ENCODE measurements around the gene ORMDL1. TPM values are rescaled to one million over a fixed set of nuclear protein-coding genes. Genes with fewer than 3 reads are reported as not detected.

Gene ORMDL1
- total RNA-seq, 1 donor from 2014 or later: 75.6 TPM

DNA sequence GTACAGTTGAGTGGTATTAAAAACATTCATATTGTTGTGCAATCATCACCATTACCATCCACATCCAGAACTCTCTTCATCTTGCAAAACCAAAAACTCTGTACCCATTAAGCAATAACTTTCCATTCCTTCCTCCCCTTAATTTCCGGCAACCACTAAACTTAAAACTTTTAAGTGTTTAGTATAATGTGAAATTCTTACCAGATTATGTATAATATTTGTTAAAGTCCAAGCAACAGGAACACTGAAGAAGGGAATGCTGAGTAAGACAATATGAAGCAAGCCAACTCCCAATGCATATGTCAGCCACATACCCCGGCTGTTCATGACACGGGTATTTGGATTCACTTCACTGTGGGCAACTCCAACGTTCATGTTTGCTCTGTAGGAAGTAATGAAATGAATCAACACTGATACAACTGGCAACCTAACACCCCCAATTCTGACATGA, 1.9 kb downstream of the ORMDL1 start:
- intact Hi-C loops (cut with micrococcal nuclease): loop anchor here (5.0 to 10.0 kb wide), 4 partner anchors 563 to 1895 kb away; partner anchors contain the start of genes INPP1, NABP1 and STAT4

DNA sequence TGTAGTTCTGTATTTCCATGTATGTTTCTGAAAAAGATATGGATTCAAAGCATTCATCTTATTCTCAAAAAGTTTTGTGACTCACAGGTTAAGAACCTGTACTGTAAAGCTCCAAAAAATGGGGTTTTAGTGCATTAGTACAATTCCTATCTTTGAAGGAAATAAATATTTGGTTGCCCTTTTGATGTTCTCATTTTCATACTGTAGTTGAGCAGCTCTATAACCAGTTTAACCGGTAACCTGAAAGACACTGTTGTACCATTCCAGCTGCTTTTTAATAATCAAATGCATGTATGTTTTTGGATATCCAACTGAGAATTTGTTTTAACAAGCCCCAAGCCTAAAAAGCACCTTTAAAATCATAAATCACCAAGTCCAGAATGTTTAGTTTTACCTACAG, 11.9 kb downstream of the ORMDL1 start:
- intact Hi-C loops (cut with micrococcal nuclease): loop anchor here (1.0 kb wide), 1 partner anchor 11 kb away; no protein-coding TSS in a partner anchor

DNA sequence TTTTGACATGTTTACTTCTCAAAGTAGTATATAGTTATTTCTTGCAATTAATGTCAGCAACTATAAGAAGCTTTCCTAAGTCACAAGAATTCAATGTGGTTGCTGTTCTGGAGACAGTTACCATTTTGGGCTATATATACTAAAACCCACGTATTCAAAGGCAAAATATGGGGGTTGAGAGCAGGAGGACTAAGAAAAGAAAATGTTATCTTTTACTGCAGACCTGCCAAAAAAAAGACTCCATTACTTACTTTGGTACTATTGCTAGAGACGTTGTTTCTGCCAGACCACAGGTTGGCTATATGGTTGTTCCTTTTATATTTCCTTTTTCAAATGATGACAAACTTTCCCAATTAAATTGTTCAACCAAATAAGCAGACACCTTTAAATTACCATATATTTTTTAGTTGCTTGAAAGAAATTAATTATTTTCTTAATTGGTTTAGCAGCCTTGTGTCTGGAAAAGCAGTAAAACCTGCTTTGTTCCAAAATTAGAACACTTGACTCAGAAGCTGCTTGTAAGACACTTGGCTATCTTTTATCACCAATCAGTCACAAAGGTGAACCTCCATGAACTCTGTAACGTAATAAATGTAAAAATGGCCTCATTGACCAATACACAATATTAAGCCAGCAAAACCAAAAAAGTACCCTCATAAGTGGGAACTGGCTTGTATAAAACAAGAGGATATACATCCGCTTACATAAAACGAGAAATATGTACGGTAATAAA, 13.4 kb downstream of the ORMDL1 start:
- intact Hi-C loops (cut with micrococcal nuclease): no loop called here

DNA sequence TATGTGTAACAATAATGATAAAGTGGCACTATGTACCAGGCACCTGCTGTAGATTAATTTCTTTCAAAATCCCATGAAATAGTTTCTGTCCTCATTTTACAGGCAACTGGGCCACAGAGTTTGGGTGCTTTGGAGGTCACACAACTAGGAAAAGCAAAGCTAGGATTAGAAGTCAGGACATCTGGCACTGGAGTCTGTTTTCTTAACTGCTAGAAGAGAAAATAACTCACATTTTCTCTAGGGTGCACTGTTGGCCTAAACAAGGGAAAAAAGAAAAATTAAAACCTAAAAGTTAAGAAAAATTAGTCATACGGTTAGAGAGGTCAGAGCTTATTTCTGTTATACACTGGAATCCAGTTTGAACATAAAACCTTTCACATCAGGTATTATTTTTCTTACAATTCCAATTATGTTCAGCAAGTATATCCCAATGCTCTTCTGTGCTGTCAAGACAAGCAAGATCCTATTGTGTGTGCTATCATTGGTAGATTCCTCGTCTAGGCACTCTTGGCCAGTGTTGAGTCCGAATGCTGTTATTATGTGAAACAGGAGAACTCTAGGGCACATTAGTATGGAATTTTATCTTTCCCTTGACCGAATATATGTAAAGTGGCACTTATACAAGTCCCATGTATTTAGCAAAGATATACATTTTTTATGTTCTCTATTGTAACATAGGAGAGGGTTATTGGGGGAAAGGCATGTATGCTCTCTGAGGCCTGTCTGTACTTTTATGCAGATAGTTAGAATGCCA, 20.1 kb downstream of the ORMDL1 start:
- intact Hi-C loops (cut with micrococcal nuclease): loop anchor here (2.0 to 5.0 kb wide), 4 partner anchors 183 to 1248 kb away; partner anchors contain the start of genes MFSD6, SLC40A1 and STAT1

DNA sequence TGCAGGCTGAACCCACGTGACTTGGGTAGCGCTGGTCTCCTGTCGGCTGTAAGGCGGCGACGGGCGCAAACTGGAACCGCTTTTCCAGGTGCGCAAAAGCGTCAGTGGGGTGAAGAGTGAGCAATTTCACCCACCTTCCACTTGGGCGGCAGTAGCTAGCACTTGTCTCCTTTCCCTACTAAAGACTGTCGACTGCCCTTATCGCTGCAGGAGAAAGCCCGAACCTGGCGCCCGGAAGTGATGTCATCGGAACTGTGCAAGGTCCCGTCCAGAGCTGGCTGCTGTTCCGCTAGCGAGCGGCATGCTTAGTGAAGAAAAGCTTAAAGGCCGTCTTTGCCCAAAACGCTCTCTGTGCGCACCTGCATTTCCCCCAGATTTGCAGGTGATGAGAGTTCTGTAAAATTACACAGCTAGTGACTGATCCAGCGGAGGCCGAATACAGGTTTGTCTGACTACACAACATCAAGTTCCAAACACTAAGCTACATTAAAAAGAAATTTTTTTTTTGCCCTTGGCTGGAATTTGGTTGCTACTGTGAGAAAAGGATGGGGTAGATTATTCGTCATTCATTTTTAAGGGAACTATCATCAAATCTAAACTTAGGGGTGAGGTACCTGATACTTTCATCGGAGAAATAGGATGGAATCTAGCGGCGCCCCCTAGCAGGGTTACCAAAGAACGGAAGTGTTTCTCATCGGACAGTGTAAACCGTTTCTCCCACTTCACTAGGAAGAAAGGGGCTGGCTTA, 21.4 kb downstream of the ORMDL1 start, which contains the start of gene OSGEPL1:
TSS of gene OSGEPL1 (minus strand) at position 242 of the 748 bp plus-strand sequence. CDS start 1,152 bp downstream, outside the sequence.
- intact Hi-C loops (cut with micrococcal nuclease): loop anchor here (1.0 to 5.0 kb wide), 13 partner anchors 11 to 1250 kb away; partner anchors contain the start of genes ANKAR, ASNSD1, GLS and HIBCH

DNA sequence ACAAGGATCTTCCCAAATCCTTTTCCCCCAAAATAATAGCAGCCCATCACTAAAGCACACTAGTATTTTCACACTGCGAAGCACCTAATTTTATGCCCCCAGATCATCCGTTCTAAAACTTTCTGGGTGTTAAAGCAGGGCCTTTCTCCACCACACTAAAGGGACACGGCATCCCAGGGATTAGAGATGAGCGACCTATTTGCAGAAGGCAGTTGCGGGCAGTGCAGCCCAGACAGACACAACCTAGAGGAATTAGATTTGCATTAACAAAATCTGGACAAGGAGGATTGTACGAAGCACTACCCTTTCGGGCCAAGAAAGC, 21.9 kb downstream of the ORMDL1 start:
- intact Hi-C loops (cut with micrococcal nuclease): loop anchor here (1.0 to 5.0 kb wide), 13 partner anchors 11 to 1250 kb away; partner anchors contain the start of genes ANKAR, ASNSD1, GLS and HIBCH

DNA sequence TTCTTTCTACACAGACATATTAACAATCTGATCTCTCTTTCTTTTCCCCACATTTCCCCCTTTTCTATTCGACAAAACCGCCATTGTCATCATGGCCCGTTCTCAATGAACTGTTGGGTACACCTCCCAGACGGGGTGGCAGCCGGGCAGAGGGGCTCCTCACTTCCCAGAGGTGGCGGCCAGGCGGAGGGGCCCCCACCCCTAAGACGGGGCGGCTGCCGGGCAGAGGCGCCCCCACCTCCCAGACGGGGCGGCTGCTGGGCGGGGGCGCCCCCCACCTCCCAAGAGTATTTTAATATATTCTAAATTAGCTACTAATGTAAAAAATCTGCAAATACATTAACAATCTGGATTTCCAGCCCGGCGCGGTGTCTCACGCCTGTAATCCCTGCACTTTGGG, 24.0 kb downstream of the ORMDL1 start:
- intact Hi-C loops (cut with micrococcal nuclease): loop anchor here (5.0 kb wide), 2 partner anchors 647 to 1252 kb away; partner anchors contain the start of genes MFSD6 and STAT1

DNA sequence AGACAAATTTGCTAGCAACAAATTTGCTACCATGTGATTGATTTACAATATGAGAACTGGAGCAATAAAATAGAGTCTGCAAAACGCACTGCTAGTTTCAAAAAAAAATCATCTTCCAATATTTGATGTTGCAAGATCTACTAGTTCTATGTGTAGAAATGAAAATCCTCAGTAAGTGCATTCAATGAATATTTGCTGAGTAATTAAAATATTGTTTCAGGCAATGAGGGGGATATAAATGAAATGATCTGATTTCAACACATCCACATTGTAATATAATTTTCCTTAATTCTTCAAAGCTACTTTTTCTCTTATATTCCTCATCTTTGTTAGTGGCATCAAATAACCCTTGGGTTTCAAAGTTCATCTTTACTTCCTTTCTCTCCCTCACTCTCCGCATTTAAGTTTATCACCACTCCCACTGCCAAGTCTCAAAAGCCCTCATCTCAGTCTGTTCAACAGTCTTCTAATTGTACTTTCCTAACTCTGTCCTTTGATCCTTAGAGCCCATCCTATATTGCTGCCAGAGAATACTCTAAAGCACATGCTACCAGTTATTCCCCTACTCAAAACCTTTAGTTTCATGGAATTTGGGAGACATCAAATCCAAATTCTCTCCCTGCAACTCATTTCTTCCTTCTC, 27.7 kb downstream of the ORMDL1 start:
- intact Hi-C loops (cut with micrococcal nuclease): no loop called here

DNA sequence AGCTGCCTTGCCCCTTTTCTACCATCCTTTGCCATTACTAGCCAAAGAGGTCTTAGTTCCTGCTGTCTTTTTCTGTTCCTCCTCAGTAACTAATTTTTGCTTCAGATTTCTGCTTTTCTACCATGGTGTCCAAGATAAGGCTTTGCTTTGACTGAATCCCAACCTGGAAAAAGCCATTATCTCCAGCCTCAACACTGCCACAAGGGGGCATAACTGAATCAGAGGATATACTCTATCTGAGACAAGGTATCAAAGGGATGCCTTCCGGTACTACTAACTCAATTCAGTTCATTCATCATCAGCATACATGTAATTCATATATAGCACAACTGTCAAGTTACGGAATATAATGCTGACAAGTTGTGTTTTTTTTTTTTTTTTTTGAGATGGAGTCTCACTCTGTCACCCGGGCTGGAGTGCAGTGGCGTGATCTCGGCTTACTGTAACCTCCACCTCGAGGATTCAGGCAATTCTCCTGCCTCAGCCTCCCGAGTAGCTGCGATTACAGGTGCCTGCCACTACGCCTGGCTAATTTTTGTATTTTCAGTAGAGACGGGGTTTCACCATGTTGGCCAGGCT, 33.0 kb downstream of the ORMDL1 start:
- intact Hi-C loops (cut with micrococcal nuclease): loop anchor here (1.0 kb wide), 6 partner anchors 11 to 621 kb away; partner anchors contain the start of genes ASNSD1, ORMDL1, OSGEPL1 and PMS1

DNA sequence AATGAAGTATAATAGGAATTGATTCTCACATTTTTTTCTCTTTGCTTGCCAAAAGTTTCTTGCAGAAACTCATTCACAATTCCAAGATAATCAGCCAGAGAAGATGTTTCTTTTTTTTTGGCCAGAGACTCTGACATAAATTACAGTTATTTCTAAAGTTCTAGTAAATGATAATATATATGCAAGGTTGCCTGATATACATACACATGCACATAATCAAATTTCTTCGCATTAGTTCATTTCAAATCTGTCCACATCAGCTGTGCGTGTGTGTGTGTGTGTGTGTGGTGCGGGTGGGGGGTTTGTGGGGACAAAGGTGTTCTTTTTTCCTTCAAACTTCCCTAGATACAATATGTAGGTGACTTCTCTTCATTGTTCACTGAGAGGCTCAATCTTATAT, 54.7 kb downstream of the ORMDL1 start:
- intact Hi-C loops (cut with micrococcal nuclease): no loop called here

DNA sequence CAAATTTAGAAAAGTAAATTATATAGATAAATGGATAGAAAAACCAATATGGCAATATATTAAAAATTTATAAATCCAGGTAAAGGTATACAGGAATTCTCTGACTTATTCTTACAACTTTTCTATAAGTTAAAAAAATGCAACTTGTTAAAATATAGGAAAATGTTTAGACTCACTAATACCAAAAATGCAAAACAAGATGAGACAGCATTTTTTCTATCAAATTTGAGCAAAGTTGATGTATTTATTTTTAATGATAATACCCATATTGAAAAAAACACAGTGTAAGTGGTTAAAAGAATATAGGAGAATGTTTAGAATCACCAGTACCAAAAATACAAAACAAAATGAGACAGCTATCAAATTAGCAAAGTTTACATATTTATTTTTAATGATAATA, 57.3 kb downstream of the ORMDL1 start:
- intact Hi-C loops (cut with micrococcal nuclease): no loop called here

DNA sequence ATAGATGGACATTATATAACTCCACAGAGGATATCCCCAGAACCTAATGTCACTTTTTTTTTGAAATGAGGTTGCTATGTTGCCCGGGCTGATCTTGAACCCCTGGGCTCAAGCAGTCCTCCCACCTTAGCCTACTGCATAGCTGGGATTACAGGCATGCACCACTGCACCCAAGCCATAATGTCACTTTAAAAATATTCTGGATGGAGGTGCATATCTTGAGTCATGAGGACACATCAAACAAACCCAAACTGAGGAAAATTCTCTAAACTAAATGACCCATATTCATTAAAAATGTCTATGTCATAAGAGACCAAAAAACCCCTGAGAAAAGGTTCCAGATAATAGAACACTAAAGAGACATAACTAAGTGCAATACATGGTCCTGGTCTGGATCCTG, 57.9 kb downstream of the ORMDL1 start:
- intact Hi-C loops (cut with micrococcal nuclease): no loop called here

DNA sequence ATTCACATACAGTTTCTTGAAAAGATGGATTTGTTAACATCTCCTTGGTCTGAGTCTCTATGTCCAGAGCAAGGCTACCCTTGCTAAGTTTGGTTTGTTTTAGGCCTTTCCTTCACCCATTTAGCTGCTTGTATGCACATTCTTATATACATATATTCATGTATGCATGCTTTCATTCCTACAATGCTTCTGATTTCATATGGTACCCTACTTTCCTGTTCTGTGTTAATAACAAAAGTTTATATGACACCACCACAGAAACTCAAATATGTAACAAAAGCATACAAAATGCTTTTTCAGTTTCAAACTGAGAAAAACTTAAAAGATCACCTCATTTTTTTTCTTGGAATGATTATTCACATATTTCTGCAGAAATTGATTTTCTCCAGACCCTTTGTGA, 60.9 kb downstream of the ORMDL1 start:
- intact Hi-C loops (cut with micrococcal nuclease): no loop called here

Other genes with a start within 250 kb of the ORMDL1 start
- gene SLC40A1, start 203.6 kb downstream of the ORMDL1 start, total RNA-seq: 2.8 TPM in 2 replicates
- 38.5 and 39.8 TPM in 2 replicates for gene ASNSD1, start 122.9 kb downstream of the ORMDL1 start, total RNA-seq
- 3.2 and 5.2 TPM in 2 replicates for gene ANKAR, start 109.7 kb downstream of the ORMDL1 start, total RNA-seq
- gene OSGEPL1, start 21.5 kb downstream of the ORMDL1 start, total RNA-seq: 8.3 and 8.5 TPM in 2 replicates
- gene PMS1, start 111 bp upstream of the ORMDL1 start, total RNA-seq: 34.5 and 35.7 TPM in 2 replicates